Endothelial cell of hepatic sinusoid (primary cell): ENCODE results near the gene SPATA31C2.
"Not testable (repeated sequence)": the region's sequence is repeated elsewhere in the genome, so short reads cannot be mapped to it uniquely, and the experiment has no call there.

Source experiments
- in situ Hi-C: cut with HindIII; loops from 2 replicates; pipeline ENCODE4 v1.10.0; 2017; ENCODE audit warnings: low sequenced_read_pairs

The SPATA31C2 gene

GRCh38 chr9:88138375-88138774 is at the start of gene SPATA31C2:
SPATA31C2 (minus strand) TSS chr9:88138475; CDS start chr9:88138446, 29 bp downstream.
- in situ Hi-C loops, result not testable (repeated sequence)

GRCh38 chr9:88187631-88188030 is 49.4 kb upstream of the SPATA31C2 start:
- in situ Hi-C loops, result no loop called here

GRCh38 chr9:88186495-88187110 is 48.3 kb upstream of the SPATA31C2 start:
- in situ Hi-C loops, result no loop called here

- in situ Hi-C loops, result no loop called here
These were observed 46.7 kb upstream of the SPATA31C2 start for GRCh38 chr9:88184976-88185375.

GRCh38 chr9:88183798-88184495 is 45.7 kb upstream of the SPATA31C2 start:
- in situ Hi-C loops, result no loop called here

GRCh38 chr9:88182501-88182900 is 44.2 kb upstream of the SPATA31C2 start:
- in situ Hi-C loops, result no loop called here

- in situ Hi-C loops, result no loop called here
These were observed 41.9 kb upstream of the SPATA31C2 start for GRCh38 chr9:88180081-88180765.

- in situ Hi-C loops, result no loop called here
These were observed 40.8 kb upstream of the SPATA31C2 start for GRCh38 chr9:88179062-88179521.

GRCh38 chr9:88178641-88179040 is 40.4 kb upstream of the SPATA31C2 start:
- in situ Hi-C loops, result no loop called here

- in situ Hi-C loops, result no loop called here
These were observed 39.1 kb upstream of the SPATA31C2 start for GRCh38 chr9:88177371-88177770.

- in situ Hi-C loops, result no loop called here
These were observed 36.0 kb upstream of the SPATA31C2 start for GRCh38 chr9:88174324-88174723.

- in situ Hi-C loops, result no loop called here
These were observed 35.2 kb upstream of the SPATA31C2 start for GRCh38 chr9:88173378-88173999.

GRCh38 chr9:88169700-88170099 is 31.4 kb upstream of the SPATA31C2 start:
- in situ Hi-C loops, result no loop called here

- in situ Hi-C loops, result no loop called here
These were observed 30.3 kb upstream of the SPATA31C2 start for GRCh38 chr9:88168564-88168963.

GRCh38 chr9:88166660-88167059 is 28.4 kb upstream of the SPATA31C2 start:
- in situ Hi-C loops, result no loop called here

- in situ Hi-C loops, result no loop called here
These were observed 26.6 kb upstream of the SPATA31C2 start for GRCh38 chr9:88164850-88165249.

GRCh38 chr9:88161144-88161543 is 22.9 kb upstream of the SPATA31C2 start:
- in situ Hi-C loops, result no loop called here

GRCh38 chr9:88143957-88144625 is 5.8 kb upstream of the SPATA31C2 start:
- in situ Hi-C loops, result no loop called here

GRCh38 chr9:88143179-88143578 is 4.9 kb upstream of the SPATA31C2 start:
- in situ Hi-C loops, result no loop called here

GRCh38 chr9:88133552-88133951 is 4.7 kb downstream of the SPATA31C2 start:
- in situ Hi-C loops, result not testable (repeated sequence)

GRCh38 chr9:88129556-88129955 is 8.7 kb downstream of the SPATA31C2 start:
- in situ Hi-C loops, result not testable (repeated sequence)
